HG03159 (cell line): ENCODE measurements around the gene MT1A.
"Not testable (repeated sequence)": the region's sequence is repeated elsewhere in the genome, so short reads cannot be mapped to it uniquely, and the experiment has no call there.

ENCODE experiments used
- ATAC-seq: cut with Tn5 transposase; IDR thresholded peaks from one replicate; pipeline ENCODE4 v1.9.1; 2021; ENCODE audit warnings: mild to moderate bottlenecking, moderate library complexity; ENCODE audit not compliant: unreplicated experiment

The MT1A gene

GRCh38 chr16:56610017-56610608, 28.4 kb upstream of the MT1A start:
- ATAC-seq, result no peak

GRCh38 chr16:56610609-56611111, 27.8 kb upstream of the MT1A start:
- no peak for ATAC-seq

- no peak for ATAC-seq
Measured at GRCh38 chr16:56611281-56611833, 27.1 kb upstream of the MT1A start.

GRCh38 chr16:56613706-56614105, 24.8 kb upstream of the MT1A start:
- ATAC-seq, result no peak

- ATAC-seq, result no peak
Measured at GRCh38 chr16:56614549-56614991, 23.9 kb upstream of the MT1A start.

- ATAC-seq, result no peak
Measured at GRCh38 chr16:56615353-56615752, 23.1 kb upstream of the MT1A start.

- no peak for ATAC-seq
Measured at GRCh38 chr16:56616608-56617211, 21.8 kb upstream of the MT1A start.

- ATAC-seq, result no peak
Measured at GRCh38 chr16:56617212-56618085, 21.0 kb upstream of the MT1A start.

- ATAC-seq, result no peak
Measured at GRCh38 chr16:56618138-56618537, 20.3 kb upstream of the MT1A start.

- ATAC-seq, result no peak
Measured at GRCh38 chr16:56620339-56620897, 18.0 kb upstream of the MT1A start.

GRCh38 chr16:56621665-56622445, 16.6 kb upstream of the MT1A start:
- not testable (repeated sequence) for ATAC-seq

GRCh38 chr16:56623184-56623583, 15.3 kb upstream of the MT1A start:
- ATAC-seq, result not testable (repeated sequence)

- ATAC-seq, result no peak
Measured at GRCh38 chr16:56623637-56624036, 14.8 kb upstream of the MT1A start.

GRCh38 chr16:56625140-56625942, 13.1 kb upstream of the MT1A start, which contains the start of gene MT1E:
Gene MT1E (plus strand): TSS chr16:56625781. CDS start chr16:56625852, 71 bp downstream.
- no peak for ATAC-seq

- ATAC-seq, result no peak
Measured at GRCh38 chr16:56625943-56626654, 12.4 kb upstream of the MT1A start.

- ATAC-seq, result no peak
Measured at GRCh38 chr16:56626685-56627084, 11.8 kb upstream of the MT1A start.

- ATAC-seq, result no peak
Measured at GRCh38 chr16:56628486-56629350, 9.7 kb upstream of the MT1A start.

- no peak for ATAC-seq
Measured at GRCh38 chr16:56629531-56629930, 8.9 kb upstream of the MT1A start.
